Measurements from ENCODE around the gene ZNRF1. TPM values are rescaled to one million over a fixed set of nuclear protein-coding genes. Genes with fewer than 3 reads are reported as not detected.
A peak's percentile ranks its signal among the peaks of the same experiment; 100 is the strongest.

The ZNRF1 gene
- total RNA-seq, 1 experiment from 2014 or later, result 27.1 TPM

- BruUV-seq (replicated peaks), result no TSS peak
- no peak for DNase-seq
- H3K27ac Mint-ChIP-seq (ENCODE audit: unreplicated experiment), result no peak overlapping the region
- intact Hi-C loops (cut with micrococcal nuclease; ENCODE audit: unreplicated experiment), result loop anchor here (10.0 kb wide), 1 partner anchor 240 kb away; no protein-coding TSS in a partner anchor
- peaks cover 7% of the 10 kb centered on the region for H3K36me3 Mint-ChIP-seq (ENCODE audit: insufficient read depth, unreplicated experiment)
- peaks cover 22% of the 10 kb centered on the region for H3K4me1 Mint-ChIP-seq (ENCODE audit: low read depth, unreplicated experiment)
- H3K27me3 Mint-ChIP-seq (ENCODE audit: unreplicated experiment), result peaks cover 15% of the 10 kb centered on the region
- H3K4me3 Mint-ChIP-seq (ENCODE audit: low read depth, unreplicated experiment), result no peak overlapping the region
- CTCF ChIA-PET, result no interaction called here
- H3K9me3 Mint-ChIP-seq (ENCODE audit: low read depth, unreplicated experiment), result no peaks in the 10 kb centered on the region
- no peak for TF ChIP-seq CTCF (IDR thresholded peaks at IDR 0.05; ENCODE audit: unreplicated experiment)
Observed at GRCh38 chr16:75114946-75115825, 116.4 kb downstream of the ZNRF1 start.

GRCh38 chr16:75116081-75116910, 117.5 kb downstream of the ZNRF1 start, which contains the start of gene LDHD:
Gene LDHD (minus strand): TSS chr16:75116780. CDS start chr16:75116720, 60 bp downstream.
- peak; percentile 89 for DNase-seq
- Mint-ChIP-seq H3K27me3 (ENCODE audit: unreplicated experiment) (peaks cover 15% of the 10 kb centered on the region), H3K4me1 (ENCODE audit: low read depth, unreplicated experiment) (peaks cover 12% of the 10 kb centered on the region), H3K4me3 (ENCODE audit: low read depth, unreplicated experiment) (peak within 1 kb of the TSS; percentile 75), H3K36me3 (ENCODE audit: insufficient read depth, unreplicated experiment) (peaks cover 7% of the 10 kb centered on the region), H3K27ac (ENCODE audit: unreplicated experiment) (peak within 1 kb of the TSS; percentile 42), H3K9me3 (ENCODE audit: low read depth, unreplicated experiment) (no peaks in the 10 kb centered on the region)
- CTCF ChIA-PET, result interaction anchor here (0.5 to 1.1 kb wide), 4 partner anchors 83 to 278 kb away, joined by 3 to 9 read pairs (median 4); partner anchors contain the start of gene ZNRF1
- TF ChIP-seq CTCF (IDR thresholded peaks at IDR 0.05; ENCODE audit: unreplicated experiment), result no peak
- no TSS peak for BruUV-seq (replicated peaks)
- intact Hi-C loops (cut with micrococcal nuclease; ENCODE audit: unreplicated experiment), result loop anchor here (10.0 kb wide), 1 partner anchor 241 kb away; no protein-coding TSS in a partner anchor

- TF ChIP-seq CTCF (IDR thresholded peaks at IDR 0.05; ENCODE audit: unreplicated experiment), result no peak
- no peak for DNase-seq
- Mint-ChIP-seq H3K4me3 (ENCODE audit: low read depth, unreplicated experiment) (peak overlapping the region; percentile 75), H3K4me1 (ENCODE audit: low read depth, unreplicated experiment) (peaks cover 12% of the 10 kb centered on the region), H3K27me3 (ENCODE audit: unreplicated experiment) (peaks cover 15% of the 10 kb centered on the region), H3K9me3 (ENCODE audit: low read depth, unreplicated experiment) (no peaks in the 10 kb centered on the region), H3K36me3 (ENCODE audit: insufficient read depth, unreplicated experiment) (peaks cover 7% of the 10 kb centered on the region), H3K27ac (ENCODE audit: unreplicated experiment) (peak overlapping the region; percentile 42)
- CTCF ChIA-PET, result interaction anchor here (1.0 to 1.1 kb wide), 2 partner anchors 87 to 119 kb away, joined by 3 to 9 read pairs; partner anchors contain the start of gene ZNRF1
- intact Hi-C loops (cut with micrococcal nuclease; ENCODE audit: unreplicated experiment), result loop anchor here (10.0 kb wide), 1 partner anchor 242 kb away; no protein-coding TSS in a partner anchor
- BruUV-seq (replicated peaks), result no TSS peak
Observed at GRCh38 chr16:75116911-75117245, 118.1 kb downstream of the ZNRF1 start.

- Mint-ChIP-seq H3K27ac (ENCODE audit: unreplicated experiment) (no peak overlapping the region), H3K27me3 (ENCODE audit: unreplicated experiment) (peaks cover 15% of the 10 kb centered on the region), H3K9me3 (ENCODE audit: low read depth, unreplicated experiment) (no peaks in the 10 kb centered on the region), H3K4me1 (ENCODE audit: low read depth, unreplicated experiment) (peaks cover 12% of the 10 kb centered on the region), H3K4me3 (ENCODE audit: low read depth, unreplicated experiment) (no peak overlapping the region), H3K36me3 (ENCODE audit: insufficient read depth, unreplicated experiment) (peaks cover 7% of the 10 kb centered on the region)
- TF ChIP-seq CTCF (IDR thresholded peaks at IDR 0.05; ENCODE audit: unreplicated experiment), result no peak
- CTCF ChIA-PET, result interaction anchor here (0.6 to 1.3 kb wide), 2 partner anchors 8 to 169 kb away, joined by 3 to 7 read pairs; no protein-coding TSS in a partner anchor
- no TSS peak for BruUV-seq (replicated peaks)
- DNase-seq, result no peak
- intact Hi-C loops (cut with micrococcal nuclease; ENCODE audit: unreplicated experiment), result loop anchor here (10.0 kb wide), 1 partner anchor 244 kb away; no protein-coding TSS in a partner anchor
Observed at GRCh38 chr16:75118943-75119539, 120.2 kb downstream of the ZNRF1 start.
